Uterine smooth muscle cell (primary cell): ENCODE measurements around the gene CCDC90B. TPM values are rescaled to one million over a fixed set of nuclear protein-coding genes. Genes with fewer than 3 reads are reported as not detected.

Experiments used
- total RNA-seq: library from RNA; depleted of rRNA; stranded (reverse); fragments of >200 nt; gene quantifications from 2 replicates; pipeline ENCODE4 v1.2.3, GENCODE V29; 2014

The CCDC90B gene, protein sequence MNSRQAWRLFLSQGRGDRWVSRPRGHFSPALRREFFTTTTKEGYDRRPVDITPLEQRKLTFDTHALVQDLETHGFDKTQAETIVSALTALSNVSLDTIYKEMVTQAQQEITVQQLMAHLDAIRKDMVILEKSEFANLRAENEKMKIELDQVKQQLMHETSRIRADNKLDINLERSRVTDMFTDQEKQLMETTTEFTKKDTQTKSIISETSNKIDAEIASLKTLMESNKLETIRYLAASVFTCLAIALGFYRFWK
- 52.3 and 69.4 TPM in 2 replicates for total RNA-seq

DNA sequence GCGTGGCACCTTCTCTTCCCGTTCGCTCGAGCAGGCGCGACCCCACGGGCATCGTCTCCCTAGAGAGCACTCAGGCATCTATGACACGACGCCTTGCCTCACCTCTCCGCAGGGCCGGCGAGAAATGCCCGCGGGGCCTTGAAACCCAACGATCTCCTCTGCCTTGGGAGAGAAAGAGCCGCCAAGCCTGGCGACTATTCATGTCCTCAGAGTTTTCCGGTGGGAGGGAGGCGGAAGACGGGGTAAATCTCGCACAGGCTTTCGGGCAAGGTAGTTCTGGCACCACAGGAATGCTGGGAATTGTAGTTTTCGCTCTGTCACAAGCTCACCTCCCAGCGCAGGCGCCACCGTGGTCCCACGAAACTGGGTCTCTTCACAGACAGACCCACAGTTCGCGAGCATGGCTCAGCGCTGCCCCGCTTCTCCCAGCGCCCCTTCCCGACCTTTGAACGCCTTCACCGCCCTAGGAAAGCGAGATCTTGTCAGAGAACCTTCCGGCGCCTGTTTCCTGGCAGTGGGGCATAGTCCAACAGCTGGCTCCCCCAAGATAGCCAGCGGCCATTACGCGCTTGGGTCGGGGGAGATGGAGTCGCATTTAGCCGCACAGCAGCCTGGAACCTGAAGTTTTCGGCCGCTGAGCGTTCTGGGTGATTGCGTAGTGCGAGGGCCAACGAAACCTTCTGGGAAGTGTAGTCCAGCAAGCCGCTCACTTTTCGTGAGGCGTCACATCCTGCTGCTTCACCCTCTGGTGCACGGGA is at the start of gene CCDC90B:
Gene CCDC90B, minus strand, starts transcription at position 597 of the 758 bp plus-strand sequence. Its CDS starts 395 bp downstream, at position 202.

Other genes with a start within 250 kb of the CCDC90B start
- gene RAB30, start 214.5 kb downstream of the CCDC90B start, total RNA-seq: 8.0 and 11.6 TPM in 2 replicates
- gene PCF11, start 129.2 kb downstream of the CCDC90B start, total RNA-seq: 40.0 and 45.4 TPM in 2 replicates
- gene ANKRD42, start 92.7 kb downstream of the CCDC90B start, total RNA-seq: 7.6 and 11.6 TPM in 2 replicates